ENCODE measurements around the gene GOLGA6L7. TPM values are rescaled to one million over a fixed set of nuclear protein-coding genes. Genes with fewer than 3 reads are reported as not detected.

GOLGA6L7 gene
- total and polyA plus RNA-seq, 12 donors: not detected

DNA sequence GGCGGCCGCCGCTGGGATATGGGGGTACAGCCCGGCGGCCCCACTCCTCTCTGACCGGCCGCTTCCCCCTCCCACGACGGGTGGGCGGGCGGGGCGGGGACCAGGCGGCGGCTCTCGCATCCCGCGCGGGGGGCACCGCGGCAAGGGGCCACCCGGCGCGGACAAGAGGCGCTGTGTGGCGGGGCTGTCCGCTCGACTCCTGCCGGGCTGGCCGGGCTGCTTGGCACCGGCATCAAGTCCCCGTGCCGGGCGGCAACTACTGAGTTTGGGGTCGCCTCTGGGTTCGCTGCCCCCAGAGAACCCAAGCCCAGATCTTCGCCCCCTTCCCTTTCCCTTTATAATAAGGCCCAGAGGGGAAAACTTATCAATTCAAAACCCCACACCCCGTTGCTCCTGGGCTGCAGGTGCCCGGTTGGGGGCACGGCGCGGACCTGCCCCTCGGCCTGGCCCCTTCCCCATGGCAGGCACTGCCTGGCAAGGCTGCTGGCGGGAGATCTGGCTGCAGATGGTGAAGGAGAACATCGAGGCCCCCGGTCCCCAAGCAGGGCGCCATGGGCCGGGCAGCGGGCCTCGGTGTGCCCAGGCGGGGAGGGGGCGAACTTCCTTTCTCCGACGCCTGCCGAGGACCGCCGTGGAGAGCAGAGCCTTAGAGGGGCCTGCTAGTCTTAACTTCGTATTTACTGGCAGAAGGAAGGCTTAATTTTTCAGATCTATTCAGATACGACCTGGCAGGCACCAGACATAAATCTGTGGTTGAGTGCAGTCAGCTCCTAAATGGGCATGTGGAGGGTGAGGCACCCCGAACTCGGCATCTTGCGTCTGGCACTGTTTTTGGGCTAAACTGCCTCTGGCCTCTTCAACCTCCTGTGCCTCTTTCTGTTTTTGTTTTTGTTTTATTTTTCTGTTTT lies 38.2 kb upstream of the GOLGA6L7 start:
- H3K4me3 ChIP-seq: peak overlapping the region in 9 of 10 donors; percentile 33 to 52 (median 42)
- DNase-seq: no peak
- no peaks in the 10 kb centered on the region for H3K36me3 ChIP-seq
- H3K27ac ChIP-seq: no peak overlapping the region
- TF ChIP-seq, protein P1, sequence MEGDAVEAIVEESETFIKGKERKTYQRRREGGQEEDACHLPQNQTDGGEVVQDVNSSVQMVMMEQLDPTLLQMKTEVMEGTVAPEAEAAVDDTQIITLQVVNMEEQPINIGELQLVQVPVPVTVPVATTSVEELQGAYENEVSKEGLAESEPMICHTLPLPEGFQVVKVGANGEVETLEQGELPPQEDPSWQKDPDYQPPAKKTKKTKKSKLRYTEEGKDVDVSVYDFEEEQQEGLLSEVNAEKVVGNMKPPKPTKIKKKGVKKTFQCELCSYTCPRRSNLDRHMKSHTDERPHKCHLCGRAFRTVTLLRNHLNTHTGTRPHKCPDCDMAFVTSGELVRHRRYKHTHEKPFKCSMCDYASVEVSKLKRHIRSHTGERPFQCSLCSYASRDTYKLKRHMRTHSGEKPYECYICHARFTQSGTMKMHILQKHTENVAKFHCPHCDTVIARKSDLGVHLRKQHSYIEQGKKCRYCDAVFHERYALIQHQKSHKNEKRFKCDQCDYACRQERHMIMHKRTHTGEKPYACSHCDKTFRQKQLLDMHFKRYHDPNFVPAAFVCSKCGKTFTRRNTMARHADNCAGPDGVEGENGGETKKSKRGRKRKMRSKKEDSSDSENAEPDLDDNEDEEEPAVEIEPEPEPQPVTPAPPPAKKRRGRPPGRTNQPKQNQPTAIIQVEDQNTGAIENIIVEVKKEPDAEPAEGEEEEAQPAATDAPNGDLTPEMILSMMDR (IDR thresholded peaks at IDR 0.05): no peak
- intact Hi-C loops (cut with DNase I): no loop called here
- H3K9me3 ChIP-seq: no peaks in the 10 kb centered on the region
- H3K4me1 ChIP-seq: peaks cover 0 to 13% (median 5%) of the 10 kb centered on the region in 9 donors
- peak in 1 of 8 donors; percentile 23 for ATAC-seq
- 17 to 27% methylated on average over 46 to 61 of the region's 61 CpGs for WGBS, 2 donors
- peaks cover 17 to 46% (median 38%) of the 10 kb centered on the region in 7 donors for H3K27me3 ChIP-seq

DNA sequence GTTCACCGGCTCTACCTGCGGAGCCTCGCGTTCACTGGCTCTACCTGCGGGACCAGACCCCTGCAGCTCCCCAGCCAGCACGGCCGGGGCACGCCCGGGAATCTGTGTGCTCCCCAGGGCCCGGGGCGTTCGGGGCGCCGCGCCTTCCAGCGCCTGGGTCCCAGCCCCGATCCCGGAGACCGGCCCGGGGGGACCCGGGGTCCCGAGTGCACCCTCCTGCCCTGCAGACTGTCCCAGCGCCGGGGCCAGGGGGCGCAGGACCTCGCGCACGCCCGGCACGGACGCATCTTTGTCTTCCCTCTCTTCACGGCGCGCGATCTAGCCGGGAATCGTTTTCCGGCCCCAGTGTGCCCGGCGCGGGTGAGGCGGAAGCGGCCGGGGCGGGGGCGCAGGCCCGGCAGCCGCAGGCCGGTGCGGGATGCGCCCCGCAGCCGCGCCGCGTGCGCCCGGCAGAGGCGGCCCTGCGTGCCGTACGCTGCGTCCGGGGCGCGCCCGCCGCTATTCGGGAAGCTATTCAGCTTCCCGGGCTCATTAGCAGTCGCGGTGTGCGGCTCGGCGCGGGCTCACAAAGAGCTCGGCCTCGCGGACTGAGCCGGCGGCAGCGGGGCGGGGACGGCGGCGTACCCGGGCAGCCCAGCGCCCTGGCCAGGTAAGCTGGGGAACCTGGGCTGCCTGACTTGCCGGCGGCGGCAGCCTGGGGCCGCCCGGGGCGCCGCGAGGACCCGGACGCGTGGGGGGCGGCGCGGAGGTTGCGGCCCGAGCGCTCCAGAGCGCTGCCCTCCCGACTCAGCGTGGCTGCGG lies 37.4 kb upstream of the GOLGA6L7 start, which contains the start of gene APBA2:
Gene APBA2, plus strand, starts transcription at position 345 of the 801 bp plus-strand sequence. CDS start 167,911 bp downstream, outside the sequence.
- Histone ChIP-seq H3K4me3 (peak within 1 kb of the TSS; percentile 28 to 52 (median 42)), H3K9me3 (no peaks in the 10 kb centered on the region), H3K36me3 (no peaks in the 10 kb centered on the region), H3K27me3 (peaks cover 17 to 46% (median 38%) of the 10 kb centered on the region in 7 donors), H3K27ac (peak within 1 kb of the TSS in 1 of 10 donors; percentile 36), H3K4me1 (peaks cover 0 to 13% (median 5%) of the 10 kb centered on the region in 9 donors)
- no peak for DNase-seq
- TF ChIP-seq, protein P1 (IDR thresholded peaks at IDR 0.05): no peak
- intact Hi-C loops (cut with DNase I): no loop called here
- ATAC-seq: peak in 2 of 8 donors; percentile 13 to 22
- WGBS, 2 donors: 0 to 1% methylated on average over 82 to 106 of the region's 109 CpGs

DNA sequence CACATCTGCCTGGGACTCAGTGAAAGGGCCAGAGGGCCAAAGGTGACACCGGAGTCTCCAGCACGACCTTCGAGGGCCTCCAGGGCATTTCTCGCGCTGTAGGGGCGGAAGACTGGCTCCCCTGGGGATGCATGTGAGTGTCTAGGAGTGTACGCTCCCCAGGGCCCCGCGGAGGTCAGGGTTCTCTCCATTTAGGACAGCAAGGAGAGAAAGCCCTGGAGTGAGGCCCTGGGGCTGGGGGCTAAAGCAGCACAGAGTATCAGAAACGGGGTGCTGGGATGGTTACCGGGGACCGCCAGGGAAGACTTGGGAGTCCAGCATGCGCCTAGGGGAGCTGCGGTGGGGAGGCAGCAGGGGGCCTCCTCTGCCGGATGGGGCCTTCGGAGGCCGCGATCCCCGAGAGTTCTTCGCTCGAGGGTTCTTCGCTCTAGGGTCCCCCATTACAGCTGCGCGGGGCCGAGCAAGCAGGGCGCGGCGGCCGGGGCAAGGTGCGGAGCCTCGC lies 36.7 kb upstream of the GOLGA6L7 start:
- H3K27me3 ChIP-seq: peaks cover 17 to 46% (median 38%) of the 10 kb centered on the region in 7 donors
- WGBS, 2 donors: 24 to 25% methylated on average over 30 to 31 of the region's 31 CpGs
- DNase-seq (no peak), ATAC-seq (peak in 2 of 8 donors; percentile 20 to 21)
- intact Hi-C loops (cut with DNase I): no loop called here
- H3K4me1 ChIP-seq: peaks cover 0 to 13% (median 5%) of the 10 kb centered on the region in 9 donors
- H3K36me3 ChIP-seq: no peaks in the 10 kb centered on the region
- peak overlapping the region in 1 of 10 donors; percentile 36 for H3K27ac ChIP-seq
- H3K9me3 ChIP-seq: no peaks in the 10 kb centered on the region
- peak overlapping the region; percentile 28 to 52 (median 42) for H3K4me3 ChIP-seq
- TF ChIP-seq, protein P1 (IDR thresholded peaks at IDR 0.05): no peak

All from heart right ventricle (tissue), 16 donors.